ENCODE data around the gene CCNT2.
"Not testable (repeated sequence)": the region's sequence is repeated elsewhere in the genome, so short reads cannot be mapped to it uniquely, and the experiment has no call there.

The CCNT2 gene

GRCh38 chr2:134884435-134884834, 34.2 kb upstream of the CCNT2 start:
- DNase-seq (ENCODE audit: insufficient read length, low spot score) (no peak), FAIRE-seq (no peak)
- no peak for TF ChIP-seq CTCF (IDR thresholded peaks at IDR 0.05; ENCODE audit: insufficient read depth, missing control alignments)

GRCh38 chr2:134892282-134893035, 26.2 kb upstream of the CCNT2 start:
- DNase-seq (ENCODE audit: insufficient read length, low spot score): no peak
- no peak for FAIRE-seq
- no peak for TF ChIP-seq CTCF (IDR thresholded peaks at IDR 0.05; ENCODE audit: insufficient read depth, missing control alignments)

GRCh38 chr2:134897932-134898331, 20.7 kb upstream of the CCNT2 start:
- peak; percentile 31 for TF ChIP-seq CTCF (IDR thresholded peaks at IDR 0.05; ENCODE audit: insufficient read depth, missing control alignments)
- DNase-seq (ENCODE audit: insufficient read length, low spot score): no peak
- no peak for FAIRE-seq

GRCh38 chr2:134899204-134899603, 19.4 kb upstream of the CCNT2 start:
- no peak for TF ChIP-seq CTCF (IDR thresholded peaks at IDR 0.05; ENCODE audit: insufficient read depth, missing control alignments)
- DNase-seq (ENCODE audit: insufficient read length, low spot score): no peak
- no peak for FAIRE-seq

GRCh38 chr2:134900151-134900550, 18.5 kb upstream of the CCNT2 start:
- FAIRE-seq (no peak), DNase-seq (ENCODE audit: insufficient read length, low spot score) (no peak)
- TF ChIP-seq CTCF (IDR thresholded peaks at IDR 0.05; ENCODE audit: insufficient read depth, missing control alignments): no peak

- FAIRE-seq; DNase-seq (ENCODE audit: insufficient read length, low spot score): not testable (repeated sequence)
Measured at GRCh38 chr2:134903701-134904100, 14.9 kb upstream of the CCNT2 start.

- no peak for TF ChIP-seq CTCF (IDR thresholded peaks at IDR 0.05; ENCODE audit: insufficient read depth, missing control alignments)
- FAIRE-seq (no peak), DNase-seq (ENCODE audit: insufficient read length, low spot score) (no peak)
Measured at GRCh38 chr2:134905168-134905567, 13.5 kb upstream of the CCNT2 start.
